RPMI8226 (cell line): Measurements from ENCODE around the gene OR8G1.
A peak's percentile ranks its signal among the peaks of the same experiment; 100 is the strongest.
"Not testable (repeated sequence)": the region's sequence is repeated elsewhere in the genome, so short reads cannot be mapped to it uniquely, and the experiment has no call there.

Experiments used
- DNase-seq: peaks from one replicate; pipeline ENCODE4 v3.0.0-alpha.2; 2015

Gene OR8G1, protein sequence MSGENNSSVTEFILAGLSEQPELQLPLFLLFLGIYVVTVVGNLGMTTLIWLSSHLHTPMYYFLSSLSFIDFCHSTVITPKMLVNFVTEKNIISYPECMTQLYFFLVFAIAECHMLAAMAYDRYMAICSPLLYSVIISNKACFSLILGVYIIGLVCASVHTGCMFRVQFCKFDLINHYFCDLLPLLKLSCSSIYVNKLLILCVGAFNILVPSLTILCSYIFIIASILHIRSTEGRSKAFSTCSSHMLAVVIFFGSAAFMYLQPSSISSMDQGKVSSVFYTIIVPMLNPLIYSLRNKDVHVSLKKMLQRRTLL

DNA sequence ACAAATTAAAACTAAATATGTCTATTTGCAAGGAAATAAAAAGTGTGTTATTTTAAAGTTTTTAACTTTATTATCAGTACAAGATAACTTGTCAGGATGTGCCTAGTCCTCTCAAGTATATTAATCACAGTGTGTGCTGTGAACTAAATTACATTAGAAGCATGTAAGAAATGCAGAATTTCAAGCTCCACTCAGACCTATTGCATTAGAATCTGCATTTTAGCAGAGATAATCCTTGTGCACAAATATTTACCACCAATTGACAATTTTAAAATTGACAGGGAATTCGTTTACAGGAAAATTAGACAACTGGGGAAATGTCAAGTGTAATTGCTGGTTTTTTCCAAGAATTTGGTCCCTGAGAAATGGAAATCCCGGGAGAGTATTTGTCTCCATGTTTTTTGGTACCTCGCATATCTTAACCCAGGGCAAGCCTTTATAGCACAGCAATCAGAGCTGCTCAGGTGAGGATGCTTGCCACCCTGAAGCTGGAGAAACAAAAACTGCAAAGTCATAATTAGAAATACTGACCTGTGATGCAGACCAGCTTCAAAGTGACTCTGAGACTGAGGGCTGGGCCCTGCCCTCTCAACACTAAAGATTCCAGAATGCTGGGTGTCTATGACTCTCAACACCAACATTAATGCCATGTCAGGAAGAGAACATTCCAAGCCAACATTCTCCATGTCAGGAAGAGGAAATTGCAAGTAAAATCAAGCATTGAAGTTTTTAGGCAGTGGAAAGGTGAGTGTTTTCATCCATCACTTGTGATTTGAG lies at the start of gene OR8G1:
TSS of gene OR8G1 (plus strand) at position 475 of the 777 bp plus-strand sequence. CDS start 8,581 bp downstream, outside the sequence.
- DNase-seq: no peak

DNA sequence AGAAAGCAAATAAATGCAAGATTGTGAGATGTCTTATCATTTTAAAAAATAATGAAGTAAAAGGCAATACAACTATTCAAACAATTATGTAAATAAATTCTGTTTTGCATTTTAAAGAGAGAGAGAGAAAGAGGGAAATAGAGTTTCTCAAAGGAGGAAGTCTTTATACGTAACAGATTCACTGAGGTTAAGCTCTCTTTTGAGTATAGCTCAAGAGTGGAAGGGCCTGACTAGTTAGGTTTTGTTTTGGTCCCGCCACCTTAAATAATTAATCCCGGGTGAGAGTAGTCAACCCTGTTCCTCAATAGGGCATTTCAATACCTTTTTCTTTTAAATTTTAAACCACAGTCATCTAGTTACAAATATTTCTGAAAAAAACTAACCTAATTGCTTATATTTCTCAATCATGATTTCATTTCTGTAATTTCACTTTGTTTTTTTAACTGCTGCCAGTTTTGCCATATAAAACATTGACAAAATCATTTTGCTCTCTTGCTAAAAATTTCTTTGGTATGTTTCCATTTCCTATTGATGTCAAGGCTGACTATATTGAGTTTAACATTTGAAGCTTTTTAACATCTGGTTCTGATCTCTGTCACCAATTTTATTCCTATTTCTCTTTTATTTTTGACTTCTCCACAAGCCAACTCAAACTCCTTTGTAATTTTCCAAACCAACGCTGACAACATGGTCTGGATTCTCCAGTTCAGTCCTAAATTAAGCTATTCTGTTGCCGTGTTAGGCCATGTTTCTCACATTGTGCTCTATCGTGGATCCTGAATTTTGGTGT lies 47.5 kb upstream of the OR8G1 start:
- no peak for DNase-seq

GRCh38 chr11:124194293-124195188 lies 46.4 kb upstream of the OR8G1 start:
- no peak for DNase-seq

GRCh38 chr11:124195189-124195734 lies 45.6 kb upstream of the OR8G1 start:
- DNase-seq: peak; percentile 53

DNA sequence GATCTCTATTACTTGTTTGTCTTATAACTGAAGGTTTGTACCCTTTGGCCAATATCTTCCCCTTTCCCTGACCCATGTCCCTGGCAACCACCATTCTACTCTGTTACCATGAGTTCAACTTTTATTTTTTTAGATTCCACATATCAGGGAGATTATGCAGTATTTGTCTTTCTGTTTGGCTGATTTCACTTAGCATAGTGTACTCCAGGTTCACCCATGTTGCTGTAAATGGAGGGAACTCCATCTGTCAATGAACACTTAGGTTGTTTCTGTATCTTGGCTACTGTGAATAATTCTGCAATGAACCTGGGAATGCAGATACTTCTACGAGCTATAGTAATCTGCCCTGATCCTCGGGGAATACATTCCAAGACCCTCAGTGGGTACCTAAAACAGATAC lies 42.9 kb upstream of the OR8G1 start:
- DNase-seq: no peak

DNA sequence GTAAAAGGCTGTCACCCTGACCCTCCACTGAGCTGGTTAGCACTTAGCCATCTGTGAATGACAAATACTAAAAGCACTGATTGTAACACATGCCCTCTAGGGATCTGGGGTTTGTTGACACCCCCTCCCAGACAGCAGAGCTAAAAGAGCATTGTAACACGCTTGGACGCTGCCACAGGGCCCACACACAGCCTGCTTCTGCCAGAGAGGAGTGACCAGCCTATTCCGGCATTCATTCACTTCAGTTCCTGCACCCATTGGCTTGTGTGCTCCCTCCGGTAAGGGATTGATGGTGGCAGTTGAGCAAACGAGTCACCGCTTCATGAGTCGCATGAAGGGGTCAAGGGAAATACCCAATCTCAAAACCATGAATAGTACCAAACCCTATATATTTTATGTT lies 42.0 kb upstream of the OR8G1 start:
- no peak for DNase-seq

GRCh38 chr11:124199702-124200101 lies 41.2 kb upstream of the OR8G1 start:
- DNase-seq: no peak

- no peak for DNase-seq
Observed at GRCh38 chr11:124200671-124201070, 40.2 kb upstream of the OR8G1 start.

DNA sequence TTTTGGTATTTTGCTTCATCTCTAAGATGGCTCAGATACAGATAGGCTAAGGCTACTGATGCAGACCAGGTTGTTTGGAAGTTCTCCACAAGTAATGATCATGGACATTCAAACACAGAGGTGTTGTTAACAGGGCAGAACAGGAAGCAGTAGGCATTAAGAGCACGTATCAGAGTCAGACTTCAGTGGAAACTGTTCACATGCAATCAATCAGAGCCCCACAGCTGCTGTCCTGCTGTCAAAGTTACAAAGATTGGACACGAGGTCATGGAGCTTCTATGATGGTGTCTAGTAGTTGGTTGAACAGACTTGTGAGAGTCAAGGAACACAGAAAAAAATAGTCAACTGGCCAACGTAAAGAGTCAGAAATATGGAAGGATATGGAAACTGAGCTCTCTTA lies 37.9 kb upstream of the OR8G1 start:
- no peak for DNase-seq

DNA sequence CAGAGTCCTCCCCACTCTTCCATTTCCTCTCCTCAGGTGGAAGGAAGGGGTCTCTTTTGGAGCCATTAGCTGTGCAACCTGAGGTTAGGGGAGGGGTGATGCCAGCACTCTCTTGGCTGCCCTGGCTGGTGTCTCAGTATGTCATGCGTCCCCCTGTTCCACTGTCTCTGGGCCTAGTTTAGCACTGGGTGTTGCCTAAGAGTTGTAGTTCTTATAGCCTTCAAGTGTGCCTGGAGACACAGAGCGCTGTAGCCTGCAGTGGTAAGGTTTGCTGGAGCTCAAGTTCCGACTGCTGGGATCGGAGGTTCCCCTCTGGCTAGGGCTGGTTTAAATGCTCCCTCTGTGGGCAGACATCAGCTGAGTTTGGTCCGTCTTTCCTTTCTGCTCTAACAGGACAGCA lies 36.9 kb upstream of the OR8G1 start:
- no peak for DNase-seq

- DNase-seq: no peak
Observed at GRCh38 chr11:124207102-124207792, 33.6 kb upstream of the OR8G1 start.

- DNase-seq: no peak
Observed at GRCh38 chr11:124209824-124210357, 31.0 kb upstream of the OR8G1 start.

GRCh38 chr11:124210421-124210820 lies 30.5 kb upstream of the OR8G1 start:
- no peak for DNase-seq

DNA sequence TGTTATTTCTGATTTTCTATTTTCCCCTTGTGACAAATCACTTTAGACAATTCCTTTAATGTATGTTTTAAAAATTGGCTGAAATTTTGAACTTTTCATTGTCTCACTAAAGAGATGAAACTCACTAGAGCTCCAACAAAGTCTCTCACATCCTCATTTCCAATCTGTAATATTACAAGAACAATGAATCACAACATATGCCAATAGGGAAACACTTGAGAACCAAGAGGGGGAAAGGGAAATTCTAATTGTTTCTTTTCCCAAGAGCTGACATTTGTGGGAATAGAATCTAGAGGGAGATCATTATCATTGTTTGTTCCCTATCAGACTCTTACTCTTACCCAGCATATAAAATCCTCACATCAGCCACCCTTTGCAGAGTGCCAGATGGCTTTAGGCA lies 29.6 kb upstream of the OR8G1 start:
- DNase-seq: no peak

DNA sequence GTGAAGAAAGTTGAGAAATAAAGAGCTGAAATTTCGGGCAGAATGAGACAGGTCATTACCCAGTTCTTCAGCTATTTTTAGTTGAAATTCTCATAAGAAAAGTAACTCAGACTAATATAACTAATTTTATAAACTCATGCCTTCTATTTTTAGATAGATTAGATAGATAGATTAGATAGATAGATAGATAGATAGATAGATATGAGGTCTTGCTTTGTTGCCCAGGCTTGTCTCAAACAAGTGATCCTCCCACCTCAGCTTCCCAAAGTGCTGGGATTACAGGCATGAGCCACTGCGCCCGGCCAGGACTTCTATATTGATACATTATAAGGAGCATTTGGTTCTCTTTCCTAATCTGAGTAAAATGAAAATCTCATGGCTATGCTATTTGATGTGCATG lies 26.9 kb upstream of the OR8G1 start:
- no peak for DNase-seq

GRCh38 chr11:124219126-124219525 lies 21.8 kb upstream of the OR8G1 start:
- DNase-seq: no peak

DNA sequence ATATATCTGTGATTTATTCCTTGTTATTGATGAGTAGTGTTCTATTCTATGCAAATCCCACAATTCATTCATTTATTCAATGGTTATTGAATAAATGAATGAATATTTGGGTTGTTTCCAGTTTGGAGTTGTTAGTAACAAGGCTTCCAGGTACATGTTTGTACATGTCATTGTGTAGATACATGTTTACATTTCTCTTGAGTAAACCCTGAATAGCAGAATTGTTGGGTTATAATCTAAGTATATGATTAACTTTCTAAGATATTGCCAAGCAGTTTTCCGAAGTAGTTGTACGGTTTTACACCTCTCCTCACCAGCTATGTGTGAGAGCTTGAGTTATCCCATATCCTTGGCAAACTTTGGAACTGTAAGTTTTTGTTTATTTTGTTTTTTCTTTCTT lies 18.5 kb upstream of the OR8G1 start:
- DNase-seq: no peak

GRCh38 chr11:124224618-124225423 lies 16.1 kb upstream of the OR8G1 start:
- DNase-seq: not testable (repeated sequence)

DNA sequence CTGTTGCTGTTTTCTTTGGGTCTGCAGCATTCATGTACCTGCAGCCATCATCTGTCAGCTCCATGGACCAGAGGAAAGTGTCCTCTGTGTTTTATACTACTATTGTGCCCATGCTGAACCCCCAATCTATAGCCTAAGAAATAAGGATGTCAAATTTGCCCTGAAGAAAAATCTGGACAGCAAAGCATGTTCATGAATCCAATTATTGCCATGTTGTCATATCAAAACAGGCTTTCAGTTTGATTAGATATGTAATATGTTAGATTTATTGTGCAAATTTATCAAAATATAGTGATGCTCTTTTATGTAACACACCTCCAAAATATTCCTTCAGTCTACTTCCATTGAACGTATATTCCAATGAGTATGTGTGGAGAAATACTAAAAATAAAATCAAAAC lies 15.4 kb upstream of the OR8G1 start:
- DNase-seq: no peak

DNA sequence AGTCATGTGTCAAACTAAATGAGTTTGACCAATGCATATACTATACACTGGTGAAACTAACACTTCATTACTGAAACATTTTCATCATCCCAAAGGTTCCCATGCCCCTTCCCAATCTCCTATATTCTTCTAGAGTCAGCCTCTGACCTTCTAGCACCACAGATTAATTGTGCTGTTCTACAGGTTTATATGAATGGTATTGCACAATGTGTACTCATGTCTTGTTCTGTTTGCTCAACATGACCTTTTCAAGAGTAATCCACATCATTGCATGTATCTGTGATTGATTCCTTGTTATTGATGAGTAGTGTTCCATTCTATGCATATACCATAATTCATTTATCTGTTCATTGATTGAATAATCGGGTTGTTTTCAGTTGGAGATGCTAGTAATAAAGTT lies 7.5 kb upstream of the OR8G1 start:
- DNase-seq: no peak
